ENCODE results near the gene KRT26. TPM values are rescaled to one million over a fixed set of nuclear protein-coding genes. Genes with fewer than 3 reads are reported as not detected.
A peak's percentile ranks its signal among the peaks of the same experiment; 100 is the strongest.

KRT26 gene
- total and polyA plus RNA-seq, 10 donors = not detected

GRCh38 chr17:40818733-40819527 is 46.9 kb upstream of the KRT26 start:
- WGBS, 5 donors = 1 to 3% (median 2%) methylated on average over 40 to 73 of the region's 73 CpGs
- TF ChIP-seq CTCF (IDR thresholded peaks at IDR 0.05 in 8 of 11, conservative IDR thresholded peaks at IDR 0.05 in 3 of 11) (peak in 1 of 11 experiments; percentile 11), POLR2AphosphoS5 (IDR thresholded peaks at IDR 0.05) (peak; percentile 70 to 79 (median 75)), POLR2A (IDR thresholded peaks at IDR 0.05) (no peak)
- Histone ChIP-seq H3K36me3 (peaks cover 0 to 27% (median 12%) of the 10 kb centered on the region in 6 donors), H3K27ac (peak overlapping the region; percentile 91 to 96 (median 93)), H3K9me3 (peaks cover 0 to 13% (median 0%) of the 10 kb centered on the region in 8 donors), H3K4me1 (peaks cover 6 to 32% (median 18%) of the 10 kb centered on the region in 6 donors), H3K27me3 (replicated peaks in 1 of 7) (no peaks in the 10 kb centered on the region), H3K4me3 (peak overlapping the region; percentile 48 to 81 (median 60))
- intact Hi-C loops (cut with DNase I; ENCODE audit: low total_unique reads) = no loop called here
- DNase-seq = peak; percentile 94

- Histone ChIP-seq H3K4me1 (peaks cover 6 to 32% (median 18%) of the 10 kb centered on the region in 6 donors), H3K9me3 (peaks cover 0 to 13% (median 0%) of the 10 kb centered on the region in 8 donors), H3K27me3 (replicated peaks in 1 of 7) (peaks cover 0 to 6% (median 0%) of the 10 kb centered on the region in 7 donors), H3K27ac (peak overlapping the region; percentile 91 to 96 (median 93)), H3K4me3 (peak overlapping the region; percentile 48 to 81 (median 60)), H3K36me3 (peaks cover 0 to 27% (median 12%) of the 10 kb centered on the region in 6 donors)
- WGBS, 5 donors = 21 to 28% (median 25%) methylated on average over 7 of the region's 7 CpGs
- intact Hi-C loops (cut with DNase I; ENCODE audit: low total_unique reads) = no loop called here
- TF ChIP-seq CTCF (IDR thresholded peaks at IDR 0.05 in 8 of 11, conservative IDR thresholded peaks at IDR 0.05 in 3 of 11) (no peak), POLR2A (IDR thresholded peaks at IDR 0.05) (no peak), POLR2AphosphoS5 (IDR thresholded peaks at IDR 0.05) (no peak)
- DNase-seq = no peak
Observed at GRCh38 chr17:40818343-40818732, 46.3 kb upstream of the KRT26 start.

DNA sequence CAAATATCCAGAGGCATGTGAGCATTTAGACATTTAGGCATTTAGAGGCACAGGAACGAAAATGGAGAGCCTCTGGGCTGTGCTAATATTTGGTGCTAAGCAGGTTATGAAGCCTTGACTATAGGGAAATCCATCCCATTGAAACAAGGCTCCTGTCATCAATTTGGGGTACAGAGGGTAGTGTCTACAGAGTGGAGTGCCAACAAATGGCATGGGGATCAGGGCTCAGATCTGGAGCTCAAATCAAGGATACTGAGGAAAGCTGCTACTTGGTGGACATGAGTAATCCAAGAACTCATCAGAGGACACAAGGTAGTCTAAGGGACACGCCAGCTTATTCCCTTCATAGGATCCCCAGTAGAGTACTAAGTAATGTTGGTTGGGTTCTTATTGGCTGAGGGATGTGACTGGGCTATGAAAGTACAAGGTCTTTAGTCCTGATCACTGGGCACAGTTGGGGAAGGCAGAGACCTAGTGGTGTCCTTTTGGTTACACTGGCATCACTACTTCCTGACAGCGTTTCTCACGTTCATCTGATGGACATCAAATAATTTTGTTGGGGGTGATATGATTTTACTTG is 45.2 kb upstream of the KRT26 start:
- Histone ChIP-seq H3K36me3 (peaks cover 0 to 23% (median 12%) of the 10 kb centered on the region in 6 donors), H3K27me3 (replicated peaks in 1 of 7) (peaks cover 0 to 17% (median 3%) of the 10 kb centered on the region in 7 donors), H3K4me1 (peaks cover 6 to 32% (median 18%) of the 10 kb centered on the region in 6 donors), H3K9me3 (peaks cover 0 to 13% (median 0%) of the 10 kb centered on the region in 8 donors), H3K27ac (no peak overlapping the region), H3K4me3 (no peak overlapping the region)
- no peak for DNase-seq
- 93 to 100% (median 97%) methylated on average over 4 of the region's 4 CpGs for WGBS, 5 donors
- no peak for TF ChIP-seq CTCF (IDR thresholded peaks at IDR 0.05 in 8 of 11, conservative IDR thresholded peaks at IDR 0.05 in 3 of 11)
- no peak for TF ChIP-seq POLR2A (IDR thresholded peaks at IDR 0.05)
- TF ChIP-seq POLR2AphosphoS5 (IDR thresholded peaks at IDR 0.05) = no peak
- intact Hi-C loops (cut with DNase I; ENCODE audit: low total_unique reads) = no loop called here

DNA sequence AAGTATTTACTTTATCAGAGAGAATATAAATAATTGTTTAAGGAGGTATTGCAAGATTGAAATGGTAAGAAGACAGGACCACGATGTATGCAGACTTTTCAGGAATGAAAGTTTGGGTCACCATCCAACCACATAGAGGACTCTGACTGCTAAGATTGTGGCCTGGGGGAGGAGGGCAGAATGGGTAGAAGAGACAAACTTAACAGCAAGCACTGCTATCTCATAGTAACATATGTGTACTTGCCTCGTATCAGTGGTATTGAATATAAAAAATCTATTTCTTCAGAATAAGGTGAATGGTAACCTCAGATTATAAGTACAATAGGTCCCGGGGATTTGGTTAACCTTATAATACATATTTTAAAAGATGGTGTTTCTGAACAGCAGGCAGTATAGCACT is 44.6 kb upstream of the KRT26 start:
- intact Hi-C loops (cut with DNase I; ENCODE audit: low total_unique reads) = no loop called here

More for the DNA sequence above, 44.6 kb upstream of the KRT26 start:
- WGBS, 5 donors = 94 to 97% (median 95%) methylated on average over 3 of the region's 3 CpGs
- DNase-seq = no peak
- peaks cover 0 to 13% (median 0%) of the 10 kb centered on the region in 8 donors for H3K9me3 ChIP-seq
- H3K27ac ChIP-seq = no peak overlapping the region
- TF ChIP-seq POLR2AphosphoS5 (IDR thresholded peaks at IDR 0.05) = no peak
- TF ChIP-seq CTCF (IDR thresholded peaks at IDR 0.05 in 8 of 11, conservative IDR thresholded peaks at IDR 0.05 in 3 of 11) = no peak
- TF ChIP-seq POLR2A (IDR thresholded peaks at IDR 0.05) = no peak
- H3K4me1 ChIP-seq = peaks cover 6 to 32% (median 18%) of the 10 kb centered on the region in 6 donors
- H3K36me3 ChIP-seq = peaks cover 0 to 18% (median 12%) of the 10 kb centered on the region in 6 donors
- no peak overlapping the region for H3K4me3 ChIP-seq
- peaks cover 0 to 22% (median 6%) of the 10 kb centered on the region in 7 donors for H3K27me3 ChIP-seq (replicated peaks in 1 of 7)

Data from spleen (tissue), 11 donors.